K562 (cell line): ENCODE data around the gene NKX6-2. TPM values are rescaled to one million over a fixed set of nuclear protein-coding genes. Genes with fewer than 3 reads are reported as not detected.

Experiments used
- ATAC-seq: fragments of 200-7000 bp; cut with Tn5 transposase; 3 replicates; pipeline ENCODE4 v1.9.1; 2020; ENCODE audit warnings: moderate library complexity
- BruUV-seq: library from RNA; stranded (reverse); fragments of 400-500 nt; replicated peaks from 2 replicates; lab custom pipeline; 2021; lab: Mats Ljungman, UMichigan
- CTCF ChIA-PET: fragments of 300-600 bp; formaldehyde crosslinking; extraction: SDS; loops from one replicate; lab custom pipeline; 2021; ENCODE audit warnings: low intra/inter-chr PET ratio; lab: Yijun Ruan, JAX
- POLR2A ChIA-PET: fragments of 300-600, 350-650 bp; sonication (Branson Sonifier 250); formaldehyde crosslinking; extraction: SDS; loops from one replicate; lab custom pipeline; 2021; ENCODE audit warnings: antibody characterized with exemption, inconsistent platforms; lab: Yijun Ruan, JAX
- DNase-seq, 4 experiments: peaks; one replicate each; pipeline versions ENCODE4 v3.0.0 to v3.0.0-alpha.2; 2011 to 2018; ENCODE audit warnings: low spot score in 3 of 4, mixed read lengths in 3 of 4; ENCODE audit errors: extremely low read depth in 1 of 4
- FAIRE-seq: peaks from 2 replicates; lab custom pipeline; 2011; peaks lifted over from hg19 to GRCh38; lab: Jason Lieb, UNC
- H2AFZ ChIP-seq: 2 replicates; pipeline ENCODE4 v1.6.0; 2011; ENCODE audit warnings: low read depth, low read length, control low read depth, inconsistent platforms
- H3K27ac ChIP-seq: fragments of 200-600 bp; 3 replicates; pipeline ENCODE4 v1.8.0; 2011; ENCODE audit warnings: low read depth, mild to moderate bottlenecking, control low read depth, inconsistent platforms, low read length, moderate library complexity, mixed read lengths; ENCODE audit errors: extremely low read depth
- H3K27me3 ChIP-seq, 2 experiments: fragments of 300-600 bp in 1 of 2; 2 replicates in 1 of 2; 3 replicates in 1 of 2; pipeline versions ENCODE4 v1.6.0 to v1.8.0; 2011; ENCODE audit warnings: inconsistent platforms in 2 of 2, low read length in 2 of 2, mild to moderate bottlenecking in 1 of 2, mixed read lengths in 1 of 2, moderate library complexity in 1 of 2; ENCODE audit not compliant: control insufficient read depth in 2 of 2, insufficient read depth in 2 of 2
- H3K36me3 ChIP-seq: fragments of 300-600 bp; 3 replicates; pipeline ENCODE4 v1.8.0; 2011; ENCODE audit warnings: mild to moderate bottlenecking, low read length, inconsistent platforms; ENCODE audit not compliant: control insufficient read depth, insufficient read depth
- H3K4me1 ChIP-seq, 2 experiments: fragments of 200-600 bp in 1 of 2; replicated peaks in 1 of 2; 2 replicates in 1 of 2; 3 replicates in 1 of 2; pipeline versions ENCODE4 v1.5.1 to v1.8.0; 2011; ENCODE audit warnings: inconsistent platforms in 2 of 2, low read length in 2 of 2, mild to moderate bottlenecking in 1 of 2, mixed read lengths in 1 of 2, moderate library complexity in 1 of 2; ENCODE audit not compliant: control insufficient read depth in 2 of 2, insufficient read depth in 2 of 2
- H3K4me2 ChIP-seq: 2 replicates; pipeline ENCODE4 v1.6.1; 2011; ENCODE audit warnings: low read length, control low read depth, inconsistent platforms, mixed read lengths; ENCODE audit not compliant: insufficient read depth
- H3K4me3 ChIP-seq: fragments of 200-600 bp; sonication (generic), shearing (Covaris generic); 2 replicates; pipeline ENCODE4 v1.5.1; 2016; ENCODE audit warnings: control low read depth, inconsistent platforms
- H3K79me2 ChIP-seq: fragments of 200-600 bp; 3 replicates; pipeline ENCODE4 v1.8.0; 2011; ENCODE audit warnings: low read length, inconsistent platforms; ENCODE audit not compliant: control insufficient read depth, insufficient read depth
- H3K9ac ChIP-seq, 2 experiments: 2 replicates each; pipeline versions ENCODE4 v1.6.0 to v1.6.1; 2011; ENCODE audit warnings: low read depth in 2 of 2, low read length in 2 of 2, control low read depth in 1 of 2, inconsistent platforms in 1 of 2, mild to moderate bottlenecking in 1 of 2, mixed read lengths in 1 of 2; ENCODE audit not compliant: insufficient read depth in 1 of 2
- H3K9me1 ChIP-seq: one replicate; pipeline ENCODE4 v1.6.0; 2011; ENCODE audit warnings: inconsistent platforms, mild to moderate bottlenecking, low read length, moderate library complexity; ENCODE audit not compliant: control insufficient read depth, insufficient read depth
- H3K9me3 ChIP-seq: replicated peaks from 2 replicates; pipeline ENCODE4 v1.5.1; 2011; ENCODE audit warnings: low read depth, low read length, inconsistent platforms; ENCODE audit not compliant: control insufficient read depth, insufficient read depth
- H4K20me1 ChIP-seq: replicated peaks from 2 replicates; pipeline ENCODE4 v1.6.1; 2011; ENCODE audit warnings: low read length, inconsistent platforms, mixed read lengths; ENCODE audit not compliant: control insufficient read depth, insufficient read depth
- DIDO1 ChIP-seq: fragments of 450-650 bp; IDR thresholded peaks from 2 replicates; pipeline ENCODE4 v1.6.1; 2016; ENCODE audit warnings: low read depth, missing biosample characterization, missing genetic modification characterization
- NFE2L1 ChIP-seq: fragments of 450-650 bp; IDR thresholded peaks from 2 replicates; pipeline ENCODE4 v1.6.1; 2016; ENCODE audit warnings: missing genetic modification characterization, low read depth, mild to moderate bottlenecking, missing compliant biosample characterization, moderate library complexity, borderline replicate concordance
- RBM22 ChIP-seq: fragments of 200-400 bp; formaldehyde crosslinking; IDR thresholded peaks from 2 replicates; pipeline ENCODE4 v1.6.1; 2018; ENCODE audit warnings: low read length, low read depth; ENCODE audit not compliant: poor library complexity, severe bottlenecking
- TARDBP ChIP-seq: fragments of 450-650 bp; IDR thresholded peaks from 2 replicates; pipeline ENCODE4 v1.6.1; 2016
- ZNF165 ChIP-seq: fragments of 250-450 bp; sonication (Bioruptor Pico); IDR thresholded peaks from 2 replicates; pipeline ENCODE4 v1.4.0; 2020; ENCODE audit warnings: borderline replicate concordance
- WGBS: fragments of 100-300 bp; shearing (Covaris generic); methylation state at CpG from one replicate; pipeline ENCODE4 v1.1.6; 2016; ENCODE audit warnings: low coverage, mixed read lengths; ENCODE audit not compliant: insufficient coverage; ENCODE audit errors: missing lambda C conversion rate; 5-methylcytosine and 5-hydroxymethylcytosine counted together
- in situ Hi-C: fragments of 300-500 bp; cut with MboI; formaldehyde crosslinking; loops from 4 replicates; pipeline ENCODE4 v1.15.0; 2018; ENCODE audit warnings: inconsistent platforms, mixed read lengths
- intact Hi-C: fragments of 100-400 bp; cut with micrococcal nuclease; formaldehyde crosslinking; loops from 2 replicates; pipeline ENCODE4 v1.14.2; 2022
- polyA plus RNA-seq, 8 experiments: library from polyadenylated mRNA; depleted of rRNA in 4 of 8; stranded (reverse) in 5 of 8; unstranded in 3 of 8; fragments of >200 nt; fragmentation: Nextera tagmentation in 2 of 8; fragmentation: Illumina TruSeq in 1 of 8; extraction: Ambion mirVana in 2 of 8; extraction: Trizol in 1 of 8; gene quantifications; 2 replicates each; pipeline versions ENCODE4 v1.2.1 to v1.2.3, GENCODE V29; 2011 to 2014; ENCODE audit warnings: inconsistent platforms in 1 of 8, missing spikeins in 1 of 8
- total RNA-seq, 7 experiments: library from RNA; depleted of rRNA in 6 of 7; stranded (reverse); fragments of >200 nt in 6 of 7; fragmentation: Illumina TruSeq in 2 of 7; extraction: Trizol in 2 of 7; gene quantifications; 2 replicates each; pipeline versions ENCODE4 v1.2.1 to v1.2.3, GENCODE V29; 2011 to 2021; ENCODE audit warnings: low replicate concordance in 1 of 7
- TF ChIP-seq, protein P1 (sequence below): fragments of 450-650 bp; IDR thresholded peaks from 2 replicates; pipeline ENCODE4 v1.6.1; 2016
- TF ChIP-seq, protein P2 (sequence below): fragments of 250-450 bp; sonication (Bioruptor Pico); IDR thresholded peaks from 2 replicates; pipeline ENCODE4 v1.8.0; 2021; ENCODE audit warnings: borderline replicate concordance, mild to moderate bottlenecking, moderate library complexity; ENCODE audit not compliant: poor library complexity, severe bottlenecking
- TF ChIP-seq, protein P3 (sequence below): fragments of 450-650 bp; IDR thresholded peaks from 2 replicates; pipeline ENCODE4 v1.7.0; 2016; ENCODE audit warnings: borderline replicate concordance
- TF ChIP-seq, protein P4 (sequence below), 2 experiments: IDR thresholded peaks in 1 of 2; conservative IDR thresholded peaks in 1 of 2; 2 replicates each; pipeline ENCODE4 v1.6.1; 2016; ENCODE audit warnings: low read depth in 2 of 2, mild to moderate bottlenecking in 1 of 2, missing compliant biosample characterization in 1 of 2, missing genetic modification characterization in 1 of 2, moderate library complexity in 1 of 2

Gene NKX6-2
- total and polyA plus RNA-seq, 9 of the 15 experiments (the other 6 are each of a cell fraction or from before 2014, with no cell fraction given) = 1.0 to 1.6 TPM; not detected in 7

DNA sequence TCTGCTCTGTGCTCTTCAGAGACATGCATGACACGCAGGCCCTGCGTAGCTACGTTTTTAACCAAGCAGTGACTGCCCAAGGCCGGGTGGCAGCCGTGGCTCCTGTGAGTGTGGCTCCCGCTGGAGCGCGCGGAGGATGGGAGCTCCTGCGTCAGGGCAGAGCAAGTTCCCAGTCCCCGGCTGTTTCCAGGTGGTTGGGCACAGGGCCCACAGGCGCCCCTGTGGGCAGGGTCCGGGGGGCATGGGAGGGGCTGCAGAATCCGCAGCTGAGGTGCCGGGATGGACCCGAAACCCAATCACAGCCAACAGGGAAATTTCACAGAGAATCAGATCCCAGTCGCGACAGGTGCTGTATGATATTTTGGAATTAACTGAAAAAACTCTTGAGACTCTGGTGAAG is 9.8 kb downstream of the NKX6-2 start:
- no peak overlapping the region for H3K9ac ChIP-seq
- H3K27ac ChIP-seq = no peak overlapping the region
- H3K4me1 ChIP-seq = no peaks in the 10 kb centered on the region
- H2AFZ ChIP-seq = no peak overlapping the region
- CTCF ChIA-PET = no interaction called here
- no peaks in the 10 kb centered on the region for H3K36me3 ChIP-seq
- POLR2A ChIA-PET = no interaction called here
- FAIRE-seq = no peak
- no TSS peak for BruUV-seq
- TF ChIP-seq, protein P1, sequence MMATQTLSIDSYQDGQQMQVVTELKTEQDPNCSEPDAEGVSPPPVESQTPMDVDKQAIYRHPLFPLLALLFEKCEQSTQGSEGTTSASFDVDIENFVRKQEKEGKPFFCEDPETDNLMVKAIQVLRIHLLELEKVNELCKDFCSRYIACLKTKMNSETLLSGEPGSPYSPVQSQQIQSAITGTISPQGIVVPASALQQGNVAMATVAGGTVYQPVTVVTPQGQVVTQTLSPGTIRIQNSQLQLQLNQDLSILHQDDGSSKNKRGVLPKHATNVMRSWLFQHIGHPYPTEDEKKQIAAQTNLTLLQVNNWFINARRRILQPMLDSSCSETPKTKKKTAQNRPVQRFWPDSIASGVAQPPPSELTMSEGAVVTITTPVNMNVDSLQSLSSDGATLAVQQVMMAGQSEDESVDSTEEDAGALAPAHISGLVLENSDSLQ = no peak
- TF ChIP-seq DIDO1 (tag) = no peak
- TF ChIP-seq, protein P2, sequence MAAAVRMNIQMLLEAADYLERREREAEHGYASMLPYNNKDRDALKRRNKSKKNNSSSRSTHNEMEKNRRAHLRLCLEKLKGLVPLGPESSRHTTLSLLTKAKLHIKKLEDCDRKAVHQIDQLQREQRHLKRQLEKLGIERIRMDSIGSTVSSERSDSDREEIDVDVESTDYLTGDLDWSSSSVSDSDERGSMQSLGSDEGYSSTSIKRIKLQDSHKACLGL = no peak
- TF ChIP-seq TARDBP = no peak
- TF ChIP-seq NFE2L1 (tag) = no peak
- TF ChIP-seq ZNF165 (CRISPR knock-in tag) = no peak
- TF ChIP-seq RBM22 = no peak
- TF ChIP-seq, protein P3, sequence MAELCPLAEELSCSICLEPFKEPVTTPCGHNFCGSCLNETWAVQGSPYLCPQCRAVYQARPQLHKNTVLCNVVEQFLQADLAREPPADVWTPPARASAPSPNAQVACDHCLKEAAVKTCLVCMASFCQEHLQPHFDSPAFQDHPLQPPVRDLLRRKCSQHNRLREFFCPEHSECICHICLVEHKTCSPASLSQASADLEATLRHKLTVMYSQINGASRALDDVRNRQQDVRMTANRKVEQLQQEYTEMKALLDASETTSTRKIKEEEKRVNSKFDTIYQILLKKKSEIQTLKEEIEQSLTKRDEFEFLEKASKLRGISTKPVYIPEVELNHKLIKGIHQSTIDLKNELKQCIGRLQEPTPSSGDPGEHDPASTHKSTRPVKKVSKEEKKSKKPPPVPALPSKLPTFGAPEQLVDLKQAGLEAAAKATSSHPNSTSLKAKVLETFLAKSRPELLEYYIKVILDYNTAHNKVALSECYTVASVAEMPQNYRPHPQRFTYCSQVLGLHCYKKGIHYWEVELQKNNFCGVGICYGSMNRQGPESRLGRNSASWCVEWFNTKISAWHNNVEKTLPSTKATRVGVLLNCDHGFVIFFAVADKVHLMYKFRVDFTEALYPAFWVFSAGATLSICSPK = no peak
- TF ChIP-seq, protein P4, sequence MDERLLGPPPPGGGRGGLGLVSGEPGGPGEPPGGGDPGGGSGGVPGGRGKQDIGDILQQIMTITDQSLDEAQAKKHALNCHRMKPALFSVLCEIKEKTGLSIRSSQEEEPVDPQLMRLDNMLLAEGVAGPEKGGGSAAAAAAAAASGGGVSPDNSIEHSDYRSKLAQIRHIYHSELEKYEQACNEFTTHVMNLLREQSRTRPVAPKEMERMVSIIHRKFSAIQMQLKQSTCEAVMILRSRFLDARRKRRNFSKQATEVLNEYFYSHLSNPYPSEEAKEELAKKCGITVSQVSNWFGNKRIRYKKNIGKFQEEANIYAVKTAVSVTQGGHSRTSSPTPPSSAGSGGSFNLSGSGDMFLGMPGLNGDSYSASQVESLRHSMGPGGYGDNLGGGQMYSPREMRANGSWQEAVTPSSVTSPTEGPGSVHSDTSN (CRISPR knock-in tag; IDR thresholded peaks at IDR 0.05; ENCODE audit: low read depth) = no peak
- TF ChIP-seq, protein P4 (tag; conservative IDR thresholded peaks at IDR 0.05; ENCODE audit: low read depth) = no peak
- H3K79me2 ChIP-seq = no peaks in the 10 kb centered on the region
- no peak overlapping the region for H3K4me2 ChIP-seq
- no peaks in the 10 kb centered on the region for H4K20me1 ChIP-seq
- intact Hi-C loops (no loop called here), in situ Hi-C loops (no loop called here)
- no peak for DNase-seq
- H3K9me1 ChIP-seq = no peaks in the 10 kb centered on the region
- 74% methylated on average over 7 of the region's 18 CpGs for WGBS
- no peaks in the 10 kb centered on the region for H3K27me3 ChIP-seq
- H3K9me3 ChIP-seq = no peaks in the 10 kb centered on the region
- no peak overlapping the region for H3K4me3 ChIP-seq
- ATAC-seq = no peak
